ENCODE data around the gene STX17.
"Not testable (repeated sequence)": the region's sequence is repeated elsewhere in the genome, so short reads cannot be mapped to it uniquely, and the experiment has no call there.

STX17 gene

GRCh38 chr9:99906403-99907207 is at the start of gene STX17:
STX17 (plus strand) TSS chr9:99906654; CDS start chr9:99915240, 8,586 bp downstream.
- peak; percentile 93 for DNase-seq (ENCODE audit: low spot score)

DNA sequence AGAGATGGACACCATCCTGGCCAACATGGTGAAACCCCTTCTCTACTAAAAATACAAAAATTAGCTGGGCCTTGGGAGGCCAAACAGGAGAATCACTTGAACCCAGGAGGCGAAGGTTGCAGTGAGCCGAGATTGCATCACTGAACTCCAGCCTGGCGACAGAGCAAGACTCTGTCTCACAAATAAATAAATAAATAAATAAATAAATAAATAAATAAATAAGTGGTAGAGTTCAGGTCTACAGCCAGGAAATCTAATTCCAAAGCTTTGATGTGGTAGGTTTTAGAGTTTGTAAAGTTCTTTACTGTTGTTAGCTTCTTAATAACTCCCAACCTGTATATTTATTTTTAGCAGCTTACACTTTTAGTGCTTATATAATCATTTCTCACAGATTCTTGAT is 48.9 kb upstream of the STX17 start:
- DNase-seq (ENCODE audit: low spot score) = not testable (repeated sequence)

DNA sequence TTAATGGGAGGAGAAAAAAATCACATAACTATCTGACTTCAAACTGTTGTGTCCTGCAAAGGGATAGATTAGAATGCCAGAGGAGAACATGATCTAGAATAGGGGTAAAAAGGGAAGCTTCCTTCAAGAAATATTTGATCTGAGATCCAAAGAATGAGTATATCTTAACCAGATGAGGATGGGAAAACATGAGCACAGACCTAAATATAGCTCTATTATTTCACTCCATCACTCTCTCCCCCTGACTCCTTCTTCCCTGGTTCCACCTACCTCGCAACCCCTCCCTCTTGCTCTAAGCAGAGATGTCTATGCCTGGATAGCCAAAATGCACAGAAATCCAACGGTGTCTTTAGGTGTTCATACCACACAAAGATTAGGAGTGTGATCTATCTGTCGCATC is 48.4 kb upstream of the STX17 start:
- DNase-seq (ENCODE audit: low spot score) = no peak

GRCh38 chr9:99859243-99859980 is 47.0 kb upstream of the STX17 start:
- DNase-seq (ENCODE audit: low spot score) = peak; percentile 35

GRCh38 chr9:99860266-99860665 is 46.2 kb upstream of the STX17 start:
- DNase-seq (ENCODE audit: low spot score) = no peak

- no peak for DNase-seq (ENCODE audit: low spot score)
These were observed 42.5 kb upstream of the STX17 start for GRCh38 chr9:99863955-99864354.

GRCh38 chr9:99866398-99866797 is 40.1 kb upstream of the STX17 start:
- DNase-seq (ENCODE audit: low spot score) = no peak

DNA sequence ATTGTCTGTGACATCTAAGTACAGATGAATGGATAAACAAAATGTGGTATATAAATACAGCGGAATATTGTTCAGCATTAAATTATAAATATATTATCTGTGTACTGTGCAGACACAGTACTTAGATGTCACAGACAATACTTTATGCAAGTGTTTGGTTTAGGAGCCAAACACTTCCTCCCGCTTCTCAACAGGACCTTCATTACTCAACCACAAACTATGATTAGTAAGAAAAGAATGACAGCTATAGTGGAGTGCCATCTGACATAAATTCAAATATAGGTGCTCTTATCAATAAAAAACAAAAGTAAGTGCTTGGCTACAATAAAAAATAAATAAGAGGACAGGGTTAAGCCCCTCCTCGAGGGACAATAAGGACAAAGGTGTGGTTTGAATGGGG is 38.9 kb upstream of the STX17 start:
- DNase-seq (ENCODE audit: low spot score) = no peak

- DNase-seq (ENCODE audit: low spot score) = no peak
These were observed 38.5 kb upstream of the STX17 start for GRCh38 chr9:99867968-99868367.

DNA sequence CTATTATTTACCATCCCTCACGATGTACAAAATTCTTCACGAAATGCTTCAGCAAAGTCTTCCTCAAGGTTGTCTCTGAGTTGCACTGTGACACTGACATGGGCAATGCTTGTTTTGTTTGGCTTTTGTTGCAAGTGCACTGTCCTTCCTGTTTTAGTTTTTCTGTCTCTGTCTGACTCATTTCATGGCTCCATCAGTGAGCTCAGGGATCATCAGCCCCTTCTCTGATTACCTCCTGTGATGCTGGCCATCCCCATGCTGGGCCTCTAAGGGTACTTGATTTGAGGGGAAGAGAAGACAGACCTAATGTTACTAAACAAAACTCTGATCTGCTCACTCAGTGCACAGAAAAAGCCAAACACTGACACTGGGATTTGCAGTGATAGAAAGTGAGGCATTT is 37.6 kb upstream of the STX17 start:
- no peak for DNase-seq (ENCODE audit: low spot score)

DNA sequence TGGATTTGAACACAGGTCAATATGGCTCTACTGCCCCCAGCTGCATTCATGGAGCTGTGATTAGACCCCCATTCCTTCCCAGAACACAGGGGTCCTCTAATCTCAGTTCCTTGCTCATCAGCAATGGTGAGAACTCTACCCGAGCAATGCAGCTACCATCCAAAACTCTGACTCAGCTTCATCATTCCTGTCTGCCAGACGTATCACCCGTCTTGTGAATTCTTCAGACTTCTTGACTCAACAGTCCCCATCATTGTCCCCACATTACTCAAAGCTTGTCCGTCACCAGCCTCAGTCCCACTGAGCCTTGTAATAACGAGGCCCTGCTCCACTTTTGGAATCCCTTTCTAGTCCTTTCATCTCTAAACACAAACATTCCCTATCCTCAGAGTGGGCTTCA is 36.3 kb upstream of the STX17 start:
- peak; percentile 47 for DNase-seq (ENCODE audit: low spot score)

DNA sequence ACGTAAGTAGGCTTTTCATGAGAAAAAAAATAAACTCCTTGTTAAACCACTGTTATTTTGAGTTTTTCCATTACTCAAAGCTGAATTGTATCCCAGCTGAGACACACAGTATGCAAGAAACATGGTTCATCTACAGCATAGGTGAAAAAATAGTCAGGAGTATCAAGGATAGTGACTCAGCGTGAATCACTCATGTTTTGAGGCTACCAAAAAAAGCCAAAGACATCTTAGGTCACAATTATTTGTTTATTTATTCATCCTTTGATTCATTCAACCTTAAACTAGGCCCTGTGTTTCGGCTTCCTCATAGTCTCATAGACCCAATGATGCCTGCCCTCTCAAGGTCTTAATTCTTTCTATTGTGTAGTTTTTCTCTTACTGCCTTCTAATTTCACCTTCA is 32.9 kb upstream of the STX17 start:
- peak; percentile 54 for DNase-seq (ENCODE audit: low spot score)

DNA sequence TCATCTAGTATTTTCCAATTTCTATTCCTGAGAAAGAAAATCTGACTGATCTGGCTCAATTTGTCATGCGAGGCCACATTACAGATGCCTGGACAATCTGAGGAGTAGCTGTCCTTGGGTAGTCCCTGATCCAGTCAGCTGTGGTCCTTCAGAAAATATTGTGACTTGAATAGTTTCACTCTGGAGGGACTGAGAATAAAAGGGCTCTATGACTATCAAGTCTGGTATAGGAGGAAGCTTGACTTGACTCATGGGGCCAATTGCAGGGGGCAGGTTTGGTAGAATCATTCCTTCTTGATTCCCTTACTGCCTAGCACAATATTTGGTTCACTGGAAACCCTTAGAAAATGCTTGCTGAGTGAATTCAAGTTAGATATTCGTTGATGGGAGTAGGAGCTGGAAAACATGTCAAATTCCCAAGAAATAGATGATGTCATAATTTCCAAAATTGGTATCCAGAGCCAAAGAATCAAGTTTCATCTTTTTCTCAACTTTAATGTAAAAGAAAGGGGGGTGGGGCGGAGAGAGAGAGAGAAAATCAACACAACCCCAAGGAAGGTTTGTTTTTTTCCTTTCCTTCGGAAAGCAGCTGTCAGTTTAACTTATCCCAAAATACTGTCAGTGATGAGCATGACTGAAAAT is 32.4 kb upstream of the STX17 start:
- DNase-seq (ENCODE audit: low spot score) = no peak

DNA sequence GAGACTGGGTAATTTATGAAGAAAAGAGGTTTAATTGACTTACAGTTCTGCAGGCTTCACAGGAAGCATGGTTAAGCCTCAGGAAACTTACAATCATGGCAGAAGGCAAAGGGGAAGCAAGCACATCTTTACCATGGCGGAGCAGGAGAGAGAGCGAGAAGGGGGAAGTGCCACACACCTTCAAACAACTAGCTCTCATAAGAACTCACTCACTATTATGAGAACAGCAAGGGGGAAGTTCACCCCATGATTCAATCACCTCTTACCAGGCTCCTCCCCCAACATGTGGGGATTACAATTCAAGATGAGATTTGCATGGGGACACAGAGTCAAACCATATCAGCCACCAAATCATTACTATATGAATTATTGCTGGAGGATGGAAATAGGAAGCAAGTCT is 30.3 kb upstream of the STX17 start:
- DNase-seq (ENCODE audit: low spot score) = no peak

DNA sequence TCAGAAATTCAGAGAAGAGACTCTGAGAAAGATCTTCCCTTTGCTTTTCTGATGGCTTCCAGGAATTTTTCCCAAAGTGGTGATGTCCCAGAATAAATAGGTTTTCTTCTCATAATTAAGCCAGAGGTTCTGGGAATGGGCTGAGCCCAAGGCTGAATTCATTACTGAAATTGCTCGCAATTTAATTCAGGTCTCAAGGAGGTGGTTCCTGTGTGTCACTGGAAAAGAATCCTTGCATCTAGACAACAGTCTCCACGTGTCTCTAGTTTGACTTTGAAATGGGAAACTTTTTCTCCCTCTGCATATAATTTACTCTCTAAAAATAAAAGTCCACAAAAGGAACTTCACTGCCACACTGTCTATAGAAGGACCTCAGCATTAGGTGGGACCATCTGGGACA is 27.8 kb upstream of the STX17 start:
- DNase-seq (ENCODE audit: low spot score) = peak; percentile 38

DNA sequence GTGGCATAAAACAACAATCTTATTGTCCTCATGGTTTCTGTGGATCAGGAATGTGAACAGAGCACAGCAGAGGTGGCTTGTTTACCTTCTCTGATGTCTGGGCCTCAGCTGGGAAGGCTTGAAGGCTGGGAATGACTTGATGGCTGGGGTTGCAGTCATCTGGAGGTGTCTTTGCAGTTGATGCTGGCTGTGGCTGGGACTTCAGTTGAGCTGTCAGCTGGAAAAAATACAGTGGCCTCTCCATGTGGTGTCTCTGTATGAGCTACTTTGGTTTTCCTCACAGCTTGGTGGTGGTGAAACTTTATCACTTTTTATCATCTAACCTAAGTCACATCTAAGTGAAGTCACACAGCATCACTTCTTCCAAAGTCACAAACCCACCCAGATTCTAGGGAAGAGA is 24.7 kb upstream of the STX17 start:
- DNase-seq (ENCODE audit: low spot score) = no peak

DNA sequence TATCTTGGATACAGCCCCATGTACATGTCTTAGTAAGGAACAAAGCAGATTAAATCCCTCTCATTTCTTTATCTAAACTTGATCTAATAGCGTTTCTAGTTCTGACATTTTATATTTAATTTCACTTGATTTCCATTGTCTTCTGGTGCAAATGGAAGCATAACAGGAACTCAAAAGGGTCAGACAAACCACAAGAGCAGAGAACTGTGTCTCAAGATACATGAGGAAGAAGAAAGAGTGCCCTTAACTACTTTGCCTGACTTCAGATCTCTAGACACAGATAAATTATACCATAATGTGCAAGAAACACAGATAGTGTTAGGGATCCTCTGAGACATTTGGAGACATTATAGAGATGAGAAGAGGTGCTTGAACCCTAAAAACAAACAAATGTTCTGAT is 20.7 kb upstream of the STX17 start:
- DNase-seq (ENCODE audit: low spot score) = no peak

DNA sequence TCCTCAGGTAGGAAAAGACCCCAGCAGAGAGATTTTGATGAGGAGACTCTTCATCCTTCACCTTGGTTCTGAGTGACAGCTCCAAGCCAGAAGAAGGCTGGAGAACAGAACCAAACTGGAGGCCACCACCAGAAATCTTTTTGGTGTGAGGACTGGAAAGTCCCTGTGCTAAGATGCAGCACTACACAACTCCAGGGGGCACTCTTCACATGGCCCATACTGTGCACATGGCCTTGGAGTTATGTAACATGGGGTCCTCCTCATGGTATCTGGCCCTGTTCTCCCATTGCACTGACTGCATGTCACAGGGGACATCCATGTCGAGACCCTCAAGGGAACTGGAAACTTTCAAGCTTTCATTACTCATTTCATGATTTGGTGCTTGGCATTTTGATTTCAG is 17.3 kb upstream of the STX17 start:
- DNase-seq (ENCODE audit: low spot score) = no peak

DNA sequence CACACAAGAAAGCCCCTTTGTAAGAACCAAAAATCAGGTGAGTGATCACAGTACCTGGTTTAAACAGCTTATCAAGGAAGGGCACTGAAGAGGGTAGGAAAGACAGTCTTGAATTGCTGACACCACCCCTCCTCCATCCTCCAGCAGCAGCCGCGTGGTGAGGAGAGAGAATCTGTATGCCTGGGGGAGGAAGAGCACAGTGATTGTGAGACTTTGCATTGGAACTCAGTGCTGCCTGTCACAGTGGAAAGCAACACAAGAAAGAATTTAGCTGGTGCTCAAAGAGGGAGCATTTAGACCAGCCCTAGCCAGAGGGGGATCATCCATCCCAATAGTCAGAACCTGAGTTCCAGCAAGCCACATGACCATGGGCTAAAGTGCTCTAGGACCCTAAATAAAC is 11.6 kb upstream of the STX17 start:
- DNase-seq (ENCODE audit: low spot score) = no peak

GRCh38 chr9:99895510-99895909 is 10.9 kb upstream of the STX17 start:
- no peak for DNase-seq (ENCODE audit: low spot score)

DNA sequence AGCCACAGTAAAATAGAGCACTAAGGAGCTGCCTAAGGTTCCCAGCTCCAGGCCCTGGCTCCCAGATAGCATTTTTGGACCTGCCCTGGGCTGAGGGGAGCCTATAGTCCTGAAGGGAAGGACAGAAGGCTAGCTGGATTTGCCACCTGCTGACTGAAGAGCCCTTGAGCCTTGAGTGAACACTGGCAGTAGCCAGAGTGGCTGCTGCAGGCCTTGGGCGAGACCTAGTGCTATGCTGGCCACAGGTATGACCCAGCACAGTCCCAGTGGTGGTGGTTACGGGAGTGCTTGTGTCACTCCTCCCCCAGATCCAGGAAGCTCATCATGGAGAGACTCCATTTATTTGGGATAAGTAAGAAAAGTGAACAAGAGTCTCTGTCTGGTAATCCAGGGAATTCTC is 10.3 kb upstream of the STX17 start:
- DNase-seq (ENCODE audit: low spot score) = no peak

- no peak for DNase-seq (ENCODE audit: low spot score)
These were observed 3.1 kb upstream of the STX17 start for GRCh38 chr9:99903393-99903792.

GRCh38 chr9:99905833-99906402 is 536 bp upstream of the STX17 start:
- no peak for DNase-seq (ENCODE audit: low spot score)

Measured in AG08395 (cell line).